Stimulated activated CD4-positive, alpha-beta T cell treated with anti-CD3 and anti-CD28 coated beads, TNF-alpha, amount 100 ng/mL, for 1 hour (primary cell): ENCODE results near the gene GABARAP.

Experiments used
- DNase-seq, 3 donors: peaks; one replicate each; pipeline ENCODE4 v3.0.0-alpha.2; 2020; ENCODE audit warnings: low read depth in 3 of 3, low spot score in 1 of 3

GABARAP gene

GRCh38 chr17:7223375-7223774, 18.9 kb downstream of the GABARAP start:
- DNase-seq = no peak

DNA sequence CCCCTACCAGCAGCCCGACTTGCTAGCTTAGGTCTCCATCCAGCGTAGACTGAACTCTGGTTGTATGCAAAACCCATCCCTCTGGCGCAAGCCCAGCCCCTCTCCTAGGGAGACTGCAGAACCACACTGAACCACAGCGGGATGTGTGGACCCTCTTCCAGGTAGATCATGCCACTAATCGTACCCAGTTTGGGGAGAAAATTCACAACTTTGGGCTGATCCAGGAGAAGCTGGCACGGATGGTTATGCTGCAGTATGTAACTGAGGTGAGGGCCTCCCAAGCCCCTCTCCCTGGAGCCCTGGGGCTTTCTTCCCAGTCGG, 19.3 kb downstream of the GABARAP start:
- no peak for DNase-seq

DNA sequence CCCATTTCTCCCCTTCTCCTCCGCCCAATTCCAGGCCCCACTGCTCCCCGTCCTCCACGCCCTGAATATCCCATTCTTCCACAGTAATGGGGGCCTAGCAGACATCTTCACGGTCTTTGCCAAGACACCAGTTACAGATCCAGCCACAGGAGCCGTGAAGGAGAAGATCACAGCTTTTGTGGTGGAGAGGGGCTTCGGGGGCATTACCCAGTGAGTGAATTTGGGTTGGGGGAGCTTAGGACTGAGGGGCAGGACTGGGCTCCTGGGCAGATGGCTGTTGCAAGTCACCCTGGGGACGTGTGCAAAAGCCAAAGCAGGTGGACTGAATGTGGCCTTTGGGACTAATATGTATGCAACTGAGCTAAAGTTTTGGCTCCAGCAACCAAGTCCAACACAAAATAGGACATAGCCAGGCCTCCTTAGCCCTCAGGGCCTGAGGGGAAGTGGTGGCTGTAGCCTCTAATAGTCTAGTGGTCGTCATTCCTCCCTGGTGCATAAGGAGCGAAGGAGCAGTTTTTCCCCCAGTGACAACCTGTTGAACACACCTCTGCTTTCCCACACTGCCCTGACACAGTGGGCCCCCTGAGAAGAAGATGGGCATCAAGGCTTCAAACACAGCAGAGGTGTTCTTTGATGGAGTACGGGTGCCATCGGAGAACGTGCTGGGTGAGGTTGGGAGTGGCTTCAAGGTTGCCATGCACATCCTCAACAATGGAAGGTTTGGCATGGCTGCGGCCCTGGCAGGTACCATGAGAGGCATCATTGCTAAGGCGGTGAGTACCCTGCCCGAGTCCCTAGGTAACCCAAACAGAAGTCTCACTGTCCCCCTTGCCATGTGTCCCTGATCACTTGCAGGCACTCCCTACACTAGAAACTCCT, 19.9 kb downstream of the GABARAP start:
- DNase-seq = no peak

- no peak for DNase-seq
Observed at GRCh38 chr17:7221278-7222092, 20.8 kb downstream of the GABARAP start.

- no peak for DNase-seq
Observed at GRCh38 chr17:7220593-7221277, 21.5 kb downstream of the GABARAP start.

GRCh38 chr17:7219812-7220592, 22.2 kb downstream of the GABARAP start, which contains the start of the genes ACADVL and DLG4:
Gene ACADVL, plus strand, starts transcription at chr17:7219938. Its CDS starts 47 bp downstream, at chr17:7219985.
Gene DLG4, minus strand, starts transcription at chr17:7219836.
- peak in 2 of 3 donors; percentile 55 to 65 for DNase-seq

GRCh38 chr17:7219229-7219811, 22.9 kb downstream of the GABARAP start:
- DNase-seq = no peak

- no peak for DNase-seq
Observed at GRCh38 chr17:7218758-7219157, 23.5 kb downstream of the GABARAP start.

- DNase-seq = no peak
Observed at GRCh38 chr17:7218166-7218565, 24.1 kb downstream of the GABARAP start.

GRCh38 chr17:7217113-7217987, 24.9 kb downstream of the GABARAP start:
- no peak for DNase-seq

DNA sequence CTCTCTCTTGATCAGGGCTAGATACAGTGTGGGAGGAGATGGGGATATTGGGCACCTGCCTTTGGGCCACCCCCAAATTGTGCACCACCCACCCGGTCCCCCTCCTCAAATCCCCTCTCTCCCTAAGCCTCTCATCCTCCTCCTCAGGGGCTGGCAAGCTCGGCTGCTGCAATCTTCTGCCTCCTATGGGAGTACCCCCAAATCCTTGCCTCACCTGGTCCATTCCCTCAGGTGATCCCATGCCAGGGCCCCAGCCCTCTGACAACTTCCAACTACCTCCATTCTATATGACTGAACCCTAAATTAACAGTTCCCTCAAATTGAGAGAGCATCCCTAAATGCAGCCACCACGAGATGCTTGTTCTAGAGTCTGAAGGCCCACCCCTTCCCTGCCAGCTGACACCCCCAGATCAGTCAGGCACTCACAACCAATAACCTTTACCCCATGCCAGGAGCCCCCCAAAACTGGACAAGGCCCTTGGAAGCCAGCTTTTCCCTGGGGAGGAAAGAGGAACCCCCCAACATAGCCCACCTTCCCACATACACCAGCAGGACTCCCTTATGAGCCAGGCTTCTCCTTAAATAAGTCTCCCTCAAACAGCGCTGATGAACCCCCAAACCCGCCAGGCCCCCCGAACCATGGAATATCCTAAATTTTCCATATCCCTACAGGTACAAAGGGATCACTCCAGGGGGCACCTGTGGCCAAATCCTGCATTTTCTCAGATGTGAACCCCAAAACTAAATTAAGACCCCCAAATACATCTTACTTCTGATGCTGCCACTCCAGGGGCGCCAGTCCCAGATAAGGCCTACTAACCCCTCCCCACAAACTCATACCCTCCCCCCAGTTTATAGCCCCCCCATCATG, 25.8 kb downstream of the GABARAP start:
- DNase-seq = no peak

DNA sequence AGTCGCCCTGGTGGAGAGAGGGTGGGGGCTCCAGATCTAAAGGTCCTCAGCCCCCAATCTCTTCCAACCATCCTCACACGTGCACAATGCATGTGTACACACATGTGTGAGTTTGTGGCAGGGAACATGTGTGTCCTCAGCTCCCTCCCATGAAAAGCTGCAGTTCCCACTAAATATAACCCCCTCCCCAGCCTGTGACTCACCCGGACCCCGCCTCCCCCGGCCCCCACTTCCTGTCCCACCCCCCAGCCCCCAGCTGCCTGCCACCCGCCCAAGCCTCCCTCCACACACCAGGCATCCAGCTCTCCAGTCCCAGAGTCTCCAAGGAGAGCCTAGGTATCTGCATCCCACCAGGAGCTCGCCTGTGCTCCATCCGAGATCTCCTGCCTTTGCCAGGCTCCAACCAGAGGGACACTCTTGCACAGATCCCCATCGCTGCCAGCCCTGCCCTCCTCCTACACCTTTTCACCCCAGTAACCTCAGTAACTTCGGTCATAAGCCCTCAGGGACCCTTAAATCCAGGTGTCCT, 26.5 kb downstream of the GABARAP start:
- DNase-seq = no peak

GRCh38 chr17:7215136-7215638, 27.1 kb downstream of the GABARAP start:
- no peak for DNase-seq

DNA sequence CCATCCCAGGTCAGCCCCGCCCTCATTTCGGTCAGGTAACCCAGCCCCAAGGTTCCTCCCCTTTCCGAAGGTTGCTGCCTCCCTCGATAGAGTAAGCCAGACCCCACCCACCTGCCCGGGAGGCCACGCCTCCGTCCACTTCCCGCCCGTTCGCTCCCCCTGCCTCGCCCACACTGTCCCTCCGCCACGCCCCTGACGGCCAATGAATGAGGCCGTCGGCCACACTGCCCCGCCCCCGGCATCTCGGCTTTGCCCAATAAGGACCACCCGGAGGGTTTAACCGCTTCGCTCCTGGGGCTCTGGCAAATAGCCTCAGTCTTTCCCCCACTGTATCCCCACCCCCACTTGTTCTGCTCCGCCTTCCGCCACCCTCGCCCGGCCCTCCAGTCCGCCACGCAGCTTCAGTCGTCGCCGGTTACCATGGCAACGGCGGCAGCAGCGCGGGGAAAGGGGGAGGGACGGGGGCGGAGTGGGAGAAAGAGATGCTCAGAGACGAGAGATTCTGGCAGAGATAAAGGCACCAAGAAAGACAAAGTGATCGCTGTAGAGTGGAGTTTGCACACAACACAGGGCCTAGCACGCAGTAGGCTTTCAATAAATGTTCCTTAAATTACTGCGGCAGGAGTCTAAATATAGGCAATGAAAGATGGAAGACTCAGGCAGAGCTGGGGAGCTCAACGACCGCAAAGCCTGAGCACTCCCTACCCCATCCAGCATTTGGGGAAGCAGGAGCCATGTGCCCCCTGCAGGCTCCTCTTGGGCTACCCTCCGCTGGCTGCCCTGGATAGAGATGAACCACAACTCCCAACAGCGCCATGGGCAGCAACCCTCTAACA, 27.7 kb downstream of the GABARAP start:
- peak; percentile 97 to 98 (median 98) for DNase-seq

- no peak for DNase-seq
Observed at GRCh38 chr17:7213895-7214299, 28.4 kb downstream of the GABARAP start.

GRCh38 chr17:7211491-7212273, 30.6 kb downstream of the GABARAP start:
- DNase-seq = no peak
